SK-N-SH (cell line): Measurements from ENCODE around the gene FTO. TPM values are rescaled to one million over a fixed set of nuclear protein-coding genes. Genes with fewer than 3 reads are reported as not detected.

Experiments
- CTCF ChIA-PET: fragments of 300-600, 350-600 bp; formaldehyde crosslinking; extraction: SDS; loops from one replicate; lab custom pipeline; 2021; lab: Yijun Ruan, JAX
- POLR2A ChIA-PET: fragments of 350-600 bp; sonication (Branson Sonifier 250); formaldehyde crosslinking; extraction: SDS; loops from one replicate; lab custom pipeline; 2020; ENCODE audit warnings: antibody characterized with exemption, inconsistent platforms; lab: Yijun Ruan, JAX
- DNase-seq: peaks from one replicate; pipeline ENCODE4 v3.0.0; 2012
- H2AFZ ChIP-seq: fragments of 200-600 bp; sonication (generic); 2 replicates; pipeline ENCODE4 v1.8.1; 2016; ENCODE audit warnings: antibody characterized with exemption, mild to moderate bottlenecking, low read depth
- H3F3A ChIP-seq: fragments of 200-600 bp; sonication (generic); replicated peaks from 2 replicates; pipeline ENCODE3; 2016; ENCODE audit warnings: antibody characterized with exemption, mild to moderate bottlenecking; ENCODE audit not compliant: insufficient read depth
- H3K27ac ChIP-seq, 2 experiments: fragments of 200-500 bp in 1 of 2; fragments of 200-600 bp in 1 of 2; sonication (Bioruptor generic) in 1 of 2; sonication (generic), shearing (Covaris generic) in 1 of 2; 2 replicates each; pipeline versions ENCODE4 v1.5.1 to v1.6.1; 2014 to 2016; ENCODE audit warnings: low read depth in 2 of 2, inconsistent platforms in 1 of 2, low read length in 1 of 2, mild to moderate bottlenecking in 1 of 2, mixed read lengths in 1 of 2
- H3K27me3 ChIP-seq: fragments of 200-600 bp; sonication (generic), shearing (Covaris generic); 2 replicates; pipeline ENCODE4 v1.6.1; 2016; ENCODE audit warnings: mixed run types; ENCODE audit not compliant: insufficient read depth
- H3K36me3 ChIP-seq, 2 experiments: fragments of 200-500 bp in 1 of 2; fragments of 200-600 bp in 1 of 2; sonication (Bioruptor generic) in 1 of 2; sonication (generic) in 1 of 2; replicated peaks in 1 of 2; 2 replicates each; pipeline versions ENCODE3 to v1.5.1; 2014 to 2016; ENCODE audit warnings: low read length in 1 of 2, mild to moderate bottlenecking in 1 of 2; ENCODE audit not compliant: insufficient read depth in 2 of 2, control insufficient read depth in 1 of 2
- H3K4me1 ChIP-seq, 2 experiments: fragments of 200-500 bp in 1 of 2; fragments of 200-600 bp in 1 of 2; sonication (Bioruptor generic) in 1 of 2; sonication (generic), shearing (Covaris generic) in 1 of 2; 2 replicates each; pipeline versions ENCODE4 v1.5.1 to v1.6.1; 2014 to 2016; ENCODE audit warnings: low read depth in 1 of 2, low read length in 1 of 2, mixed run types in 1 of 2; ENCODE audit not compliant: insufficient read depth in 2 of 2, control insufficient read depth in 1 of 2
- H3K4me2 ChIP-seq: fragments of 200-600 bp; sonication (generic), shearing (Covaris generic); 2 replicates; pipeline ENCODE4 v1.6.1; 2017; ENCODE audit warnings: mixed run types
- H3K4me3 ChIP-seq, 2 experiments: fragments of 200-500 bp in 1 of 2; fragments of 200-600 bp in 1 of 2; sonication (Bioruptor generic) in 1 of 2; sonication (generic), shearing (Covaris generic) in 1 of 2; 2 replicates each; pipeline versions ENCODE4 v1.5.1 to v1.8.1; 2014 to 2016; ENCODE audit warnings: low read depth in 2 of 2, inconsistent platforms in 1 of 2, low read length in 1 of 2, mild to moderate bottlenecking in 1 of 2, mixed read lengths in 1 of 2, moderate library complexity in 1 of 2
- H3K79me2 ChIP-seq: fragments of 200-600 bp; sonication (generic); 2 replicates; pipeline ENCODE4 v1.8.1; 2017; ENCODE audit warnings: mild to moderate bottlenecking; ENCODE audit not compliant: insufficient read depth
- H3K9ac ChIP-seq: fragments of 200-600 bp; sonication (generic); 2 replicates; pipeline ENCODE4 v1.6.1; 2017; ENCODE audit warnings: mixed run types
- H3K9me2 ChIP-seq: fragments of 200-600 bp; sonication (generic); 2 replicates; pipeline ENCODE4 v1.6.1; 2017; ENCODE audit warnings: mixed run types
- H3K9me3 ChIP-seq: fragments of 200-600 bp; sonication (generic); 2 replicates; pipeline ENCODE4 v1.6.1; 2017; ENCODE audit warnings: mixed run types, mild to moderate bottlenecking, moderate library complexity
- H4K20me1 ChIP-seq: fragments of 200-600 bp; sonication (generic); 2 replicates; pipeline ENCODE4 v1.6.1; 2017; ENCODE audit warnings: mild to moderate bottlenecking, mixed run types; ENCODE audit not compliant: insufficient read depth
- CHD2 ChIP-seq: fragments of 150-350 bp; IDR thresholded peaks from 2 replicates; pipeline ENCODE4 v1.6.1; 2018; ENCODE audit warnings: low read length; ENCODE audit not compliant: partially characterized antibody
- EP300 ChIP-seq, 2 experiments: IDR thresholded peaks; 2 replicates each; pipeline versions ENCODE4 v1.4.0 to v1.6.1; 2012; ENCODE audit warnings: borderline replicate concordance in 1 of 2, low read depth in 1 of 2, low read length in 1 of 2
- EZH2phosphoT487 ChIP-seq: fragments of 200-600 bp; sonication (generic); IDR thresholded peaks from 2 replicates; pipeline ENCODE4 v1.6.1; 2017; ENCODE audit warnings: low read depth, mixed run types, mild to moderate bottlenecking, antibody characterized with exemption, moderate library complexity, borderline replicate concordance
- FOXJ3 ChIP-seq: sonication (generic); formaldehyde crosslinking; IDR thresholded peaks from 2 replicates; pipeline ENCODE4 v1.5.1; 2020; ENCODE audit warnings: mild to moderate bottlenecking, missing genetic modification reagents
- FOXM1 ChIP-seq: IDR thresholded peaks from 2 replicates; pipeline ENCODE4 v1.4.0; 2012; ENCODE audit warnings: low read depth, mild to moderate bottlenecking
- GATA2 ChIP-seq: sonication (generic); formaldehyde crosslinking; IDR thresholded peaks from 2 replicates; pipeline ENCODE4 v1.5.0; 2020; ENCODE audit warnings: mild to moderate bottlenecking, missing genetic modification reagents
- JUND ChIP-seq: IDR thresholded peaks from 2 replicates; pipeline ENCODE4 v1.4.0; 2012
- MEF2A ChIP-seq: IDR thresholded peaks from 2 replicates; pipeline ENCODE4 v1.4.0; 2012; ENCODE audit warnings: low read depth, borderline replicate concordance
- RAD21 ChIP-seq: IDR thresholded peaks from 2 replicates; pipeline ENCODE4 v1.6.1; 2012; ENCODE audit warnings: mild to moderate bottlenecking, low read length
- RCOR1 ChIP-seq: fragments of 150-350 bp; IDR thresholded peaks from 2 replicates; pipeline ENCODE4 v1.6.1; 2017; ENCODE audit warnings: antibody characterized with exemption, low read length
- SIN3A ChIP-seq: IDR thresholded peaks from 2 replicates; pipeline ENCODE4 v1.6.1; 2012; ENCODE audit warnings: low read depth, mild to moderate bottlenecking, low read length, moderate library complexity, borderline replicate concordance
- TEAD4 ChIP-seq: IDR thresholded peaks from 2 replicates; pipeline ENCODE4 v1.4.0; 2012; ENCODE audit warnings: mild to moderate bottlenecking, borderline replicate concordance; ENCODE audit not compliant: insufficient read depth
- YY1 ChIP-seq: IDR thresholded peaks from 2 replicates; pipeline ENCODE4 v1.4.0; 2012; ENCODE audit warnings: low read depth, mild to moderate bottlenecking
- WGBS: methylation state at CpG from one replicate; pipeline ENCODE4 v1.1.6; 2017; ENCODE audit warnings: low lambda C conversion rate; 5-methylcytosine and 5-hydroxymethylcytosine counted together
- polyA plus RNA-seq, 3 experiments: library from polyadenylated mRNA; depleted of rRNA; stranded (reverse); fragments of >200 nt; gene quantifications; 2 replicates each; pipeline ENCODE4 v1.2.3, GENCODE V29; 2012
- TF ChIP-seq, protein P1 (sequence below): fragments of 150-350 bp; IDR thresholded peaks from 2 replicates; pipeline ENCODE4 v1.6.1; 2016; ENCODE audit warnings: mild to moderate bottlenecking, low read depth, low read length
- TF ChIP-seq, protein P2 (sequence below): IDR thresholded peaks from 2 replicates; pipeline ENCODE4; 2012
- TF ChIP-seq, protein P3 (sequence below): fragments of 200-600 bp; sonication (generic); IDR thresholded peaks from 2 replicates; pipeline ENCODE4 v1.6.1; 2017; ENCODE audit warnings: antibody characterized with exemption, mild to moderate bottlenecking, moderate library complexity
- TF ChIP-seq, protein P4 (sequence below): fragments of 150-350 bp; IDR thresholded peaks from 2 replicates; pipeline ENCODE4 v1.6.1; 2017; ENCODE audit warnings: antibody characterized with exemption, low read length, low read depth, borderline replicate concordance
- TF ChIP-seq, protein P5 (sequence below): IDR thresholded peaks from 2 replicates; pipeline ENCODE4 v1.4.0; 2012; ENCODE audit warnings: low read depth, borderline replicate concordance
- TF ChIP-seq, protein P6 (sequence below): IDR thresholded peaks from 2 replicates; pipeline ENCODE4 v1.4.0; 2012; ENCODE audit warnings: low read depth
- TF ChIP-seq, protein P7 (sequence below): IDR thresholded peaks from 2 replicates; pipeline ENCODE4 v1.4.0; 2012; ENCODE audit warnings: low read depth, borderline replicate concordance

The FTO gene
- polyA plus RNA-seq, 1 of the 3 experiments (the other 2 are of a cell fraction) = 41.2 TPM

DNA sequence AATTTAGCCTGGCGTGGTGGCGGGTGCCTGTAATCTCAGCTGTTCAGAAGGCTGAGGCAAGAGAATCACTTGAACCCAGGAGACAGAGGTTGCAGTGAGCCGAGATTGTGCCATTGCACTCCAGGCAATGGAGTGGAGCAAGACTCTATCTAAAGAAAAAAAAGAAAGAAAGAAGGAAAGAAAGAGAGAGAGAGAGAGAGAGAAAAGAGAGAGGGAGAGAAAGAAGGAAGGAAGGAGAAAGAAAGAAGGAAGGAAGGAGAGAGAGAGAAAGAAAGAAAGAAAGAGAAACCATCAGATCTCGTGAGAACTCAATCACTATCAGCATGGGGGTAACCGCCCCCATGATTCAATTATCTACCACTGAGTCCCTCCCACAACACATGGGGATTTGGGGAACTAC is 293.0 kb downstream of the FTO start:
- POLR2A ChIA-PET = no interaction called here

More for the DNA sequence above, 293.0 kb downstream of the FTO start:
- no peaks in the 10 kb centered on the region for H3K9me3 ChIP-seq
- CTCF ChIA-PET = no interaction called here
- peaks cover 0 to 6% of the 10 kb centered on the region in 2 experiments; a peak in 3 of 4 replicates for H3K4me1 ChIP-seq
- TF ChIP-seq, protein P1, sequence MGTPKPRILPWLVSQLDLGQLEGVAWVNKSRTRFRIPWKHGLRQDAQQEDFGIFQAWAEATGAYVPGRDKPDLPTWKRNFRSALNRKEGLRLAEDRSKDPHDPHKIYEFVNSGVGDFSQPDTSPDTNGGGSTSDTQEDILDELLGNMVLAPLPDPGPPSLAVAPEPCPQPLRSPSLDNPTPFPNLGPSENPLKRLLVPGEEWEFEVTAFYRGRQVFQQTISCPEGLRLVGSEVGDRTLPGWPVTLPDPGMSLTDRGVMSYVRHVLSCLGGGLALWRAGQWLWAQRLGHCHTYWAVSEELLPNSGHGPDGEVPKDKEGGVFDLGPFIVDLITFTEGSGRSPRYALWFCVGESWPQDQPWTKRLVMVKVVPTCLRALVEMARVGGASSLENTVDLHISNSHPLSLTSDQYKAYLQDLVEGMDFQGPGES = no peak
- TF ChIP-seq FOXM1 = no peak
- TF ChIP-seq, protein P2, sequence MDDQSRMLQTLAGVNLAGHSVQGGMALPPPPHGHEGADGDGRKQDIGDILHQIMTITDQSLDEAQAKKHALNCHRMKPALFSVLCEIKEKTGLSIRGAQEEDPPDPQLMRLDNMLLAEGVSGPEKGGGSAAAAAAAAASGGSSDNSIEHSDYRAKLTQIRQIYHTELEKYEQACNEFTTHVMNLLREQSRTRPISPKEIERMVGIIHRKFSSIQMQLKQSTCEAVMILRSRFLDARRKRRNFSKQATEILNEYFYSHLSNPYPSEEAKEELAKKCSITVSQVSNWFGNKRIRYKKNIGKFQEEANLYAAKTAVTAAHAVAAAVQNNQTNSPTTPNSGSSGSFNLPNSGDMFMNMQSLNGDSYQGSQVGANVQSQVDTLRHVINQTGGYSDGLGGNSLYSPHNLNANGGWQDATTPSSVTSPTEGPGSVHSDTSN = no peak
- TF ChIP-seq, protein P3, sequence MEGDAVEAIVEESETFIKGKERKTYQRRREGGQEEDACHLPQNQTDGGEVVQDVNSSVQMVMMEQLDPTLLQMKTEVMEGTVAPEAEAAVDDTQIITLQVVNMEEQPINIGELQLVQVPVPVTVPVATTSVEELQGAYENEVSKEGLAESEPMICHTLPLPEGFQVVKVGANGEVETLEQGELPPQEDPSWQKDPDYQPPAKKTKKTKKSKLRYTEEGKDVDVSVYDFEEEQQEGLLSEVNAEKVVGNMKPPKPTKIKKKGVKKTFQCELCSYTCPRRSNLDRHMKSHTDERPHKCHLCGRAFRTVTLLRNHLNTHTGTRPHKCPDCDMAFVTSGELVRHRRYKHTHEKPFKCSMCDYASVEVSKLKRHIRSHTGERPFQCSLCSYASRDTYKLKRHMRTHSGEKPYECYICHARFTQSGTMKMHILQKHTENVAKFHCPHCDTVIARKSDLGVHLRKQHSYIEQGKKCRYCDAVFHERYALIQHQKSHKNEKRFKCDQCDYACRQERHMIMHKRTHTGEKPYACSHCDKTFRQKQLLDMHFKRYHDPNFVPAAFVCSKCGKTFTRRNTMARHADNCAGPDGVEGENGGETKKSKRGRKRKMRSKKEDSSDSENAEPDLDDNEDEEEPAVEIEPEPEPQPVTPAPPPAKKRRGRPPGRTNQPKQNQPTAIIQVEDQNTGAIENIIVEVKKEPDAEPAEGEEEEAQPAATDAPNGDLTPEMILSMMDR = no peak
- no peak for TF ChIP-seq FOXJ3 (CRISPR knock-in tag)
- TF ChIP-seq, protein P4, sequence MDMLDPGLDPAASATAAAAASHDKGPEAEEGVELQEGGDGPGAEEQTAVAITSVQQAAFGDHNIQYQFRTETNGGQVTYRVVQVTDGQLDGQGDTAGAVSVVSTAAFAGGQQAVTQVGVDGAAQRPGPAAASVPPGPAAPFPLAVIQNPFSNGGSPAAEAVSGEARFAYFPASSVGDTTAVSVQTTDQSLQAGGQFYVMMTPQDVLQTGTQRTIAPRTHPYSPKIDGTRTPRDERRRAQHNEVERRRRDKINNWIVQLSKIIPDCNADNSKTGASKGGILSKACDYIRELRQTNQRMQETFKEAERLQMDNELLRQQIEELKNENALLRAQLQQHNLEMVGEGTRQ = no peak
- no peak for TF ChIP-seq RAD21
- TF ChIP-seq, protein P5, sequence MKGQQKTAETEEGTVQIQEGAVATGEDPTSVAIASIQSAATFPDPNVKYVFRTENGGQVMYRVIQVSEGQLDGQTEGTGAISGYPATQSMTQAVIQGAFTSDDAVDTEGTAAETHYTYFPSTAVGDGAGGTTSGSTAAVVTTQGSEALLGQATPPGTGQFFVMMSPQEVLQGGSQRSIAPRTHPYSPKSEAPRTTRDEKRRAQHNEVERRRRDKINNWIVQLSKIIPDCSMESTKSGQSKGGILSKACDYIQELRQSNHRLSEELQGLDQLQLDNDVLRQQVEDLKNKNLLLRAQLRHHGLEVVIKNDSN = no peak
- no peak for TF ChIP-seq YY1
- TF ChIP-seq JUND = no peak
- TF ChIP-seq CHD2 = no peak
- TF ChIP-seq, protein P6, sequence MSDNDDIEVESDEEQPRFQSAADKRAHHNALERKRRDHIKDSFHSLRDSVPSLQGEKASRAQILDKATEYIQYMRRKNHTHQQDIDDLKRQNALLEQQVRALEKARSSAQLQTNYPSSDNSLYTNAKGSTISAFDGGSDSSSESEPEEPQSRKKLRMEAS = no peak
- TF ChIP-seq EZH2phosphoT487 = no peak
- no peak for TF ChIP-seq EP300 (IDR thresholded peaks at IDR 0.05; ENCODE audit: borderline replicate concordance in 1 of 2, low read depth in 1 of 2, low read length in 1 of 2)
- TF ChIP-seq RCOR1 = no peak
- TF ChIP-seq SIN3A = no peak
- no peak for TF ChIP-seq GATA2 (CRISPR knock-in tag)
- no peak for TF ChIP-seq MEF2A
- no peak for TF ChIP-seq TEAD4
- TF ChIP-seq, protein P7, sequence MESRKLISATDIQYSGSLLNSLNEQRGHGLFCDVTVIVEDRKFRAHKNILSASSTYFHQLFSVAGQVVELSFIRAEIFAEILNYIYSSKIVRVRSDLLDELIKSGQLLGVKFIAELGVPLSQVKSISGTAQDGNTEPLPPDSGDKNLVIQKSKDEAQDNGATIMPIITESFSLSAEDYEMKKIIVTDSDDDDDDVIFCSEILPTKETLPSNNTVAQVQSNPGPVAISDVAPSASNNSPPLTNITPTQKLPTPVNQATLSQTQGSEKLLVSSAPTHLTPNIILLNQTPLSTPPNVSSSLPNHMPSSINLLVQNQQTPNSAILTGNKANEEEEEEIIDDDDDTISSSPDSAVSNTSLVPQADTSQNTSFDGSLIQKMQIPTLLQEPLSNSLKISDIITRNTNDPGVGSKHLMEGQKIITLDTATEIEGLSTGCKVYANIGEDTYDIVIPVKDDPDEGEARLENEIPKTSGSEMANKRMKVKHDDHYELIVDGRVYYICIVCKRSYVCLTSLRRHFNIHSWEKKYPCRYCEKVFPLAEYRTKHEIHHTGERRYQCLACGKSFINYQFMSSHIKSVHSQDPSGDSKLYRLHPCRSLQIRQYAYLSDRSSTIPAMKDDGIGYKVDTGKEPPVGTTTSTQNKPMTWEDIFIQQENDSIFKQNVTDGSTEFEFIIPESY = no peak
- TF ChIP-seq, all 33 proteins: peak for 0
- no peaks in the 10 kb centered on the region for H4K20me1 ChIP-seq
- H3K4me2 ChIP-seq = no peak overlapping the region
- no peak overlapping the region for H3K9ac ChIP-seq
- no peaks in the 10 kb centered on the region for H3K36me3 ChIP-seq
- H2AFZ ChIP-seq = no peak overlapping the region
- H3F3A ChIP-seq = no peaks in the 10 kb centered on the region
- no peak for DNase-seq
- 90% methylated on average over 5 of the region's 5 CpGs for WGBS
- no peaks in the 10 kb centered on the region for H3K27me3 ChIP-seq
- H3K9me2 ChIP-seq = no peaks in the 10 kb centered on the region
- H3K4me3 ChIP-seq = no peak overlapping the region
- no peaks in the 10 kb centered on the region for H3K79me2 ChIP-seq
- no peak overlapping the region for H3K27ac ChIP-seq
